ENCODE data around the gene PGS1.
A peak's percentile ranks its signal among the peaks of the same experiment; 100 is the strongest.

PGS1 gene

DNA sequence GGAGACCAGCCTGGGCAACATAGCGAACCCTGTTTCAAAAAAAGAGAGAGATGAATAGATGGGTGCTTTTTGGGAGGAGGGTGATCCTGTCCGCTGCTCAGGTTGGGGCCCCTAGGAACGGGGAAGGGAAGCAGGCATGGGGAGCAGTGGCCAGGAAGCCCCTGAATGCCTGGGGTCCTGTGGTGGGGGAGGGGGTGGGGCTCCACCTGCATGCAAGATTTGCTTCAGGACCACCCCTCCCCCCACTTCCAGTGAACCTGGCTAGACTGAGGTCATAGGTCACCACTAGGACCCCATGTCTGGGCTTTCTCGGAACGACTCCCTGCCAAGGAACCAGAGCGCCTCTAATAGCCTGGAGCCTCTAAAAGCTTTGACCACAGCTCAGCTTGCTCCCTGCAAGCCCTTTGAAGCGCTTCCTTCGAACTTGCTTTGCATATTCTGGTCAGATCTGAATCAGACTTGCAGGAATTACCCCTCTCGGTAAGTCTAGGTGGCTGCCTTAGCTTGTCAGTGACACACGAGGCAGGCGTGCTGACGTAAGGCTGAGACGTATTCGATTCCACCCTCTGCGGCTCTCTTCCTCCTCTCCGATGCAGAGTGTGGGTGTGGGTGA is 22.2 kb upstream of the PGS1 start:
- no peaks in the 10 kb centered on the region for H3K27me3 Mint-ChIP-seq (ENCODE audit: low read depth)
- peak overlapping the region; percentile 93 for H3K4me3 Mint-ChIP-seq
- H3K9me3 Mint-ChIP-seq: no peaks in the 10 kb centered on the region
- H3K27ac Mint-ChIP-seq: peak overlapping the region; percentile 97
- H3K36me3 Mint-ChIP-seq (ENCODE audit: low read depth): peaks cover 40% of the 10 kb centered on the region
- H3K4me1 Mint-ChIP-seq (ENCODE audit: low read depth): peaks cover 38% of the 10 kb centered on the region

- H3K9me3 Mint-ChIP-seq: no peaks in the 10 kb centered on the region
- H3K27ac Mint-ChIP-seq: peak overlapping the region; percentile 97
- peaks cover 38% of the 10 kb centered on the region for H3K4me1 Mint-ChIP-seq (ENCODE audit: low read depth)
- H3K4me3 Mint-ChIP-seq: peak overlapping the region; percentile 93
- H3K36me3 Mint-ChIP-seq (ENCODE audit: low read depth): peaks cover 40% of the 10 kb centered on the region
- H3K27me3 Mint-ChIP-seq (ENCODE audit: low read depth): no peaks in the 10 kb centered on the region
These were observed 21.3 kb upstream of the PGS1 start for GRCh38 chr17:78357177-78357586.

DNA sequence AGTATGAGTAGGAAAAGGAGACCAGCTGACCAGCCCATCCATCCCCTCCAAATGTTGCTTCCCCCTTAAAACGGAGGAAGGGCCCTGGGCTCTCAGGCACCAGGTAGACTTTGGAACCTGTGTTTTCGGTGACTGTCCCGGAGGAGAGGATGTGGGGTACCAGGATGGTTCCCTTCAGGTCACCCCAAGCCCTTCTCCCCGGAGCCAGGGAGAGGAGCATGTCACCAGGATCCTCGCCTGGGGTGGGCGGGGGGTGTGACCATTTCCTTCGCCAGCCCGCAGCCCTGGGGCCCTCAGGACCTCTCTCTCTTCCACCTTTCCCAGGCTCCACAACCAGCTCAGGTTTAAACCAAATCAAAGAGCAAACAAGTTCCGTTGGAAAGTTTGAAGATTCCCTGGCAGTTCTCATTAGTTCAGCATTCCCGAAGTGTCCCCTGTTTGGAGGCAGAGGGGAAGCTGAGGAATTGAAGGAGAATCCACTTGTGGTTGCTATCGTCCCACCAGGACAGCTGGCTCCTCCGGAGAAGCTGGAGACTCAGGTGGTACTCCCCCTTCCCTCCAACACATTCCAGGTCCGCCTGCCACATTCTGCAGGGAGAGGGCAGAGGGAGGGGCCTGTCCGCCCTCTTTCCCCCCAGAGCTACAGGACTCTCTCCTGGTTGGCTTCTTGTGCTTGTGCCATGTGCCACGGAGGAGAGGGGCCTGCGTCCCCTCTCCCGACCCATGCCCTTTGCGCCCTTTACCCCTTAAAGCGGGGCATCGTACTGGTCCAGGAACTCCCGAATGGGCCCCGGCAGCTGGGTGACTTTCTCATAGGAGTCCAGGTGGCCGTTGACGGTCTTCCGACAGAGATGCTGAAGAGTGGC is 20.5 kb upstream of the PGS1 start:
- peaks cover 41% of the 10 kb centered on the region for H3K4me1 Mint-ChIP-seq (ENCODE audit: low read depth)
- H3K4me3 Mint-ChIP-seq: peak overlapping the region; percentile 93

GRCh38 chr17:78358538-78359320 is 19.7 kb upstream of the PGS1 start:
- peaks cover 36% of the 10 kb centered on the region for H3K4me1 Mint-ChIP-seq (ENCODE audit: low read depth)
- peaks cover 40% of the 10 kb centered on the region for H3K36me3 Mint-ChIP-seq (ENCODE audit: low read depth)
- peak overlapping the region; percentile 78 for H3K27ac Mint-ChIP-seq
- H3K9me3 Mint-ChIP-seq: no peaks in the 10 kb centered on the region
- H3K27me3 Mint-ChIP-seq (ENCODE audit: low read depth): no peaks in the 10 kb centered on the region
- H3K4me3 Mint-ChIP-seq: peak overlapping the region; percentile 93

More for the DNA sequence above, 20.5 kb upstream of the PGS1 start:
- Mint-ChIP-seq H3K27ac (peak overlapping the region; percentile 97), H3K27me3 (ENCODE audit: low read depth) (no peaks in the 10 kb centered on the region), H3K9me3 (no peaks in the 10 kb centered on the region), H3K36me3 (ENCODE audit: low read depth) (peaks cover 40% of the 10 kb centered on the region)

GRCh38 chr17:78359321-78359996 is 19.0 kb upstream of the PGS1 start:
- Mint-ChIP-seq H3K9me3 (no peaks in the 10 kb centered on the region), H3K4me3 (peak overlapping the region; percentile 86), H3K4me1 (ENCODE audit: low read depth) (peaks cover 34% of the 10 kb centered on the region), H3K36me3 (ENCODE audit: low read depth) (peaks cover 37% of the 10 kb centered on the region), H3K27ac (peak overlapping the region; percentile 75), H3K27me3 (ENCODE audit: low read depth) (no peaks in the 10 kb centered on the region)

DNA sequence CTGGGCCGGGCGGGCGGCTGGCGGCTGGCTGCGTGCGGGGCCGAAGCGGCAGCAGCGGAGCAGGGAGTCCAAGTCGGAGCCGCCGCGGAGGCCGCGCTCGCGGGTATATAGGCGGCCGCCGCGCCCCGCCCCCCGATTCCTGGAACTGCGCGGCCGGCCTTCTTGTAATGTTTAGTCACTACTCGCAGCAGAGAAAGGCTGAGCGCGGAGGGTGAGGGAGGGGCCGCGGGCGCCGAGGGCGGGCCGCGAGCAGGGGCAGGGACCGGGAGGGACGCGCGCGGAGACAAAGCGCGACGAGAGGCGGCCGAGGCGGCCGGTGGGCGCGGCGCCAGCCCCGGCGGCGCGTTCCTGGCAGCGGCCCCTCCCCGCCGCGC is 18.5 kb upstream of the PGS1 start, which contains the start of gene SOCS3:
SOCS3 (minus strand) TSS at position 81 of the 374 bp plus-strand sequence. CDS start 982 bp downstream, outside the sequence.
- Mint-ChIP-seq H3K9me3 (no peaks in the 10 kb centered on the region), H3K27ac (peak within 1 kb of the TSS; percentile 92), H3K36me3 (ENCODE audit: low read depth) (peaks cover 37% of the 10 kb centered on the region), H3K27me3 (ENCODE audit: low read depth) (no peaks in the 10 kb centered on the region), H3K4me1 (ENCODE audit: low read depth) (peaks cover 37% of the 10 kb centered on the region), H3K4me3 (peak within 1 kb of the TSS; percentile 93)

GRCh38 chr17:78360371-78361224 is 17.9 kb upstream of the PGS1 start:
- H3K4me3 Mint-ChIP-seq: peak overlapping the region; percentile 90
- H3K4me1 Mint-ChIP-seq (ENCODE audit: low read depth): peaks cover 35% of the 10 kb centered on the region
- no peaks in the 10 kb centered on the region for H3K9me3 Mint-ChIP-seq
- no peaks in the 10 kb centered on the region for H3K27me3 Mint-ChIP-seq (ENCODE audit: low read depth)
- H3K27ac Mint-ChIP-seq: peak overlapping the region; percentile 92
- H3K36me3 Mint-ChIP-seq (ENCODE audit: low read depth): peaks cover 31% of the 10 kb centered on the region

- H3K9me3 Mint-ChIP-seq: no peaks in the 10 kb centered on the region
- no peak overlapping the region for H3K27ac Mint-ChIP-seq
- peaks cover 29% of the 10 kb centered on the region for H3K4me1 Mint-ChIP-seq (ENCODE audit: low read depth)
- H3K36me3 Mint-ChIP-seq (ENCODE audit: low read depth): peaks cover 27% of the 10 kb centered on the region
- H3K4me3 Mint-ChIP-seq: no peak overlapping the region
- no peaks in the 10 kb centered on the region for H3K27me3 Mint-ChIP-seq (ENCODE audit: low read depth)
These were observed 17.2 kb upstream of the PGS1 start for GRCh38 chr17:78361225-78361701.

DNA sequence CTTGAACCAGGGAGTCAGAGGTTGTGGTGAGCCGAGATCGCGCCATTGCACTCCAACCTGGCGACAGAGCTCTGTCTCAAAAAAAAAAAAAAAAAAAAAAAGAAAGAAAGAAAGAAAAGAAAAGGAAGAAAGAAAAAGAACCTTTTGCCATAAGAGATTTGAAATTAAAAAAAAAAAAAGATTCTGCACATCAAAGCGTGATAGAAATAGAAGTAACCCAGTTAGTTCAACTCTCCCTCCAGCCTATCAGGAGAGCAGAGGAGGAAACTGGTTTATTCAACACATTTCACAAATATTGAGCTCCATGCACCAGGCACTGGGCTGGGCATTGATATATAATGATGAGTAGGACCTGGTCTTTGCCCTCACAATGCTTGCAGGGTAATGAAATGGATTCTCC is 16.2 kb upstream of the PGS1 start:
- Mint-ChIP-seq H3K4me1 (ENCODE audit: low read depth) (peaks cover 22% of the 10 kb centered on the region), H3K27me3 (ENCODE audit: low read depth) (no peaks in the 10 kb centered on the region), H3K27ac (no peak overlapping the region), H3K4me3 (no peak overlapping the region), H3K36me3 (ENCODE audit: low read depth) (peaks cover 19% of the 10 kb centered on the region), H3K9me3 (no peaks in the 10 kb centered on the region)

DNA sequence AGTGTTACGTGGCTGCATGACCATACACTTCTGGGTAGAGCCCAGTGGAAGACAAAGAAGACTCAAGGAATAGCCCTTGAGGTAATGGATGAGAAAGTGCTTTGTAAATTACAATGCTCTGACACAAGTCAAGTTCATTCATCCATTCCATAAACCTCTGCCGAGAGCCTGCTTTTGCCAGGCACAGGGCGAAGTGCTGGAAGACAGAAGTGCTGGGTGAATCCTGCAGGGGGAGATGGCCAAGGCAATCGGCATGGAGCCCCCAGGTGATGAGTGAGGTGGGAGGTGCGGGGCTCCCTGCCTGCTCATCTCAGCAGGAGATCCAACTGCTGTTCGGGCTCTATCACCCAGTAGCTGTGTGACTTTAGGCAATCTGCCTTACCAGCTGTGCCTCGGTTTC is 15.8 kb upstream of the PGS1 start:
- Mint-ChIP-seq H3K27ac (no peak overlapping the region), H3K4me1 (ENCODE audit: low read depth) (peaks cover 22% of the 10 kb centered on the region), H3K9me3 (no peaks in the 10 kb centered on the region), H3K36me3 (ENCODE audit: low read depth) (peaks cover 14% of the 10 kb centered on the region), H3K27me3 (ENCODE audit: low read depth) (no peaks in the 10 kb centered on the region), H3K4me3 (no peak overlapping the region)

GRCh38 chr17:78364436-78365281 is 13.8 kb upstream of the PGS1 start:
- Mint-ChIP-seq H3K9me3 (no peaks in the 10 kb centered on the region), H3K27ac (peak overlapping the region; percentile 46), H3K4me3 (peak overlapping the region; percentile 33), H3K4me1 (ENCODE audit: low read depth) (peaks cover 22% of the 10 kb centered on the region), H3K36me3 (ENCODE audit: low read depth) (no peaks in the 10 kb centered on the region), H3K27me3 (ENCODE audit: low read depth) (no peaks in the 10 kb centered on the region)

DNA sequence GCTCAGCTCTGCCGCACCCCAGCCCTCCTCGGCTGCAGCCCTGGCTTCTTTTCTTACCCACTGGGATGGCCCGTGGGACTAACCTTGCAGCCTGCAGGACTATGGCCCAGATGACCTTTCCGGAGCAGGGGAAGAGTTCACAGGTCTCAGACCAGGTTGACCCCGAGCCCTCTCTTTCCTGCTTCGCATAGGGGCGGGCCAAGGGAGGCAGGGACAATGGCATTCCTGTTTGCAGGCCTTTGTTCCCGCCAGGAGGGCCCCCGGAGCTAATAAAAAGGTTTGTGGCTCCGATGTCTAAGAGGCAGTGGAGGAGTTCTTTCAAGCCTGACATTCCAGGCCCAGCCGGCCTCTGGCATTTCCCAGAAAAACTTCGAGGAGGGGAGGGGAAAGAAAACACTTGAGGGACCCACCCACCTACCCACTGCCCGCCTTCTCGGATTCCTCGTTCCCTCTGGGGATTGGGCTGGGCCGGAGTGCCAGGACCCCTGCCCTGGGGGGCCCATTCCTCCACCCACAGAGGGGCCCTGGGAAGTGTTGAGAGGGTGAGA is 12.8 kb upstream of the PGS1 start:
- Mint-ChIP-seq H3K27ac (no peak overlapping the region), H3K4me1 (ENCODE audit: low read depth) (peaks cover 22% of the 10 kb centered on the region), H3K9me3 (no peaks in the 10 kb centered on the region), H3K27me3 (ENCODE audit: low read depth) (no peaks in the 10 kb centered on the region), H3K4me3 (no peak overlapping the region), H3K36me3 (ENCODE audit: low read depth) (no peaks in the 10 kb centered on the region)

Data from T-helper 1 cell treated with Interleukin-12 subunit alpha and Interleukin-12 subunit beta and Interleukin-4 antibody, amounts not matched to agents 30 μg/mL and 1 μg/mL, for 36 hours (primary cell).